Sigmoid colon (tissue), 4 donors: ENCODE data around the gene PRRG4.

ENCODE experiments used
- CTCF ChIP-seq, 4 experiments: fragments of 450-650 bp in 3 of 4; fragments of 200-600 bp in 1 of 4; IDR thresholded peaks; one replicate each; pipeline ENCODE4 v1.5.1; 2016 to 2019; ENCODE audit warnings: antibody characterized with exemption in 4 of 4, mild to moderate bottlenecking in 3 of 4, moderate library complexity in 2 of 4
- EP300 ChIP-seq, 4 donors: sonication (generic); formaldehyde crosslinking; IDR thresholded peaks; one replicate each; pipeline ENCODE4 v1.6.1; 2017; ENCODE audit warnings: antibody characterized with exemption in 4 of 4
- POLR2A ChIP-seq, 2 donors: fragments of 450-650 bp; IDR thresholded peaks; one replicate each; pipeline ENCODE4 v1.6.1; 2016; ENCODE audit warnings: antibody characterized with exemption in 2 of 2, mild to moderate bottlenecking in 2 of 2, moderate library complexity in 2 of 2
- POLR2AphosphoS5 ChIP-seq, 4 donors: sonication (generic); formaldehyde crosslinking; IDR thresholded peaks; one replicate each; pipeline ENCODE4 v1.6.1; 2017; ENCODE audit warnings: antibody characterized with exemption in 4 of 4

GRCh38 chr11:32833921-32834320 is 4.2 kb downstream of the PRRG4 start:
- no peak for TF ChIP-seq EP300 (IDR thresholded peaks at IDR 0.05)
- no peak for TF ChIP-seq CTCF (IDR thresholded peaks at IDR 0.05)
- no peak for TF ChIP-seq POLR2A (IDR thresholded peaks at IDR 0.05)
- TF ChIP-seq POLR2AphosphoS5 (IDR thresholded peaks at IDR 0.05), result no peak
